SKM-1 (cell line): Measurements from ENCODE around the gene FMNL3.
A peak's percentile ranks its signal among the peaks of the same experiment; 100 is the strongest.

ENCODE experiments used
- DNase-seq: peaks from one replicate; lab custom pipeline; 2025; ENCODE audit not compliant: unreplicated experiment; lab: John Stamatoyannopoulos, UW

Gene FMNL3

GRCh38 chr12:49655595-49656236 lies 51.5 kb downstream of the FMNL3 start:
- no peak for DNase-seq

GRCh38 chr12:49654715-49655114 lies 52.5 kb downstream of the FMNL3 start:
- DNase-seq = no peak

GRCh38 chr12:49652921-49653520 lies 54.2 kb downstream of the FMNL3 start:
- DNase-seq = no peak

- no peak for DNase-seq
Measured at GRCh38 chr12:49651855-49652254, 55.4 kb downstream of the FMNL3 start.

GRCh38 chr12:49649892-49650291 lies 57.3 kb downstream of the FMNL3 start:
- DNase-seq = no peak

- DNase-seq = no peak
Measured at GRCh38 chr12:49649445-49649844, 57.8 kb downstream of the FMNL3 start.

- DNase-seq = no peak
Measured at GRCh38 chr12:49648712-49649003, 58.5 kb downstream of the FMNL3 start.

- no peak for DNase-seq
Measured at GRCh38 chr12:49647827-49648711, 59.1 kb downstream of the FMNL3 start.

- DNase-seq = no peak
Measured at GRCh38 chr12:49646871-49647654, 60.1 kb downstream of the FMNL3 start.

GRCh38 chr12:49646331-49646830 lies 60.8 kb downstream of the FMNL3 start:
- no peak for DNase-seq

GRCh38 chr12:49645146-49646039 lies 61.8 kb downstream of the FMNL3 start:
- no peak for DNase-seq

- DNase-seq = peak; percentile 0
Measured at GRCh38 chr12:49644620-49644994, 62.6 kb downstream of the FMNL3 start.

GRCh38 chr12:49643961-49644619 lies 63.1 kb downstream of the FMNL3 start:
- DNase-seq = no peak

- no peak for DNase-seq
Measured at GRCh38 chr12:49643135-49643534, 64.1 kb downstream of the FMNL3 start.

GRCh38 chr12:49642370-49642802 lies 64.8 kb downstream of the FMNL3 start:
- no peak for DNase-seq

- no peak for DNase-seq
Measured at GRCh38 chr12:49641748-49642369, 65.3 kb downstream of the FMNL3 start.

GRCh38 chr12:49636979-49637755 lies 70.0 kb downstream of the FMNL3 start:
- DNase-seq = peak; percentile 9

GRCh38 chr12:49636574-49636973 lies 70.6 kb downstream of the FMNL3 start:
- no peak for DNase-seq
